Spleen (tissue), 7 donors: Measurements from ENCODE around the gene ABTB2.

Source experiments
- CTCF ChIP-seq, 11 experiments: fragments of 200-600 bp in 7 of 11; fragments of 450-650 bp in 4 of 11; sonication (generic) in 4 of 11; IDR thresholded peaks in 8 of 11; conservative IDR thresholded peaks in 3 of 11; 1 replicate in 7 of 11; 2 replicates in 4 of 11; pipeline versions ENCODE4 v1.4.0 to v1.8.0; 2016 to 2021; ENCODE audit warnings: antibody characterized with exemption in 11 of 11, inconsistent platforms in 4 of 11, mild to moderate bottlenecking in 1 of 11
- POLR2A ChIP-seq, 3 donors: fragments of 450-650 bp; IDR thresholded peaks; one replicate each; pipeline ENCODE4 v1.5.1; 2017; ENCODE audit warnings: antibody characterized with exemption in 3 of 3, mild to moderate bottlenecking in 1 of 3
- POLR2AphosphoS5 ChIP-seq, 3 donors: sonication (generic); formaldehyde crosslinking; IDR thresholded peaks; one replicate each; pipeline ENCODE4 v1.5.1; 2017; ENCODE audit warnings: antibody characterized with exemption in 3 of 3
- donor health status: DM: no; HTN: no; CAD: no; lungs with moderate emphysema.
- donor health status: DM: no; HTN: no; CAD: no.
- donor health status: DM: no; HTN: no; CAD: no.

GRCh38 chr11:34358728-34359547, 1.1 kb upstream of the ABTB2 start:
- peak in 2 of 3 donors; percentile 29 to 40 for TF ChIP-seq POLR2AphosphoS5 (IDR thresholded peaks at IDR 0.05)
- TF ChIP-seq POLR2A (IDR thresholded peaks at IDR 0.05) = no peak
- TF ChIP-seq CTCF (IDR thresholded peaks at IDR 0.05 in 8 of 11, conservative IDR thresholded peaks at IDR 0.05 in 3 of 11) = peak; percentile 73 to 96 (median 84)
